ENCODE data around the gene NAV2. TPM values are rescaled to one million over a fixed set of nuclear protein-coding genes. Genes with fewer than 3 reads are reported as not detected.

NAV2 gene
- total RNA-seq, 1 donor from 2014 or later, result 11.1 TPM

DNA sequence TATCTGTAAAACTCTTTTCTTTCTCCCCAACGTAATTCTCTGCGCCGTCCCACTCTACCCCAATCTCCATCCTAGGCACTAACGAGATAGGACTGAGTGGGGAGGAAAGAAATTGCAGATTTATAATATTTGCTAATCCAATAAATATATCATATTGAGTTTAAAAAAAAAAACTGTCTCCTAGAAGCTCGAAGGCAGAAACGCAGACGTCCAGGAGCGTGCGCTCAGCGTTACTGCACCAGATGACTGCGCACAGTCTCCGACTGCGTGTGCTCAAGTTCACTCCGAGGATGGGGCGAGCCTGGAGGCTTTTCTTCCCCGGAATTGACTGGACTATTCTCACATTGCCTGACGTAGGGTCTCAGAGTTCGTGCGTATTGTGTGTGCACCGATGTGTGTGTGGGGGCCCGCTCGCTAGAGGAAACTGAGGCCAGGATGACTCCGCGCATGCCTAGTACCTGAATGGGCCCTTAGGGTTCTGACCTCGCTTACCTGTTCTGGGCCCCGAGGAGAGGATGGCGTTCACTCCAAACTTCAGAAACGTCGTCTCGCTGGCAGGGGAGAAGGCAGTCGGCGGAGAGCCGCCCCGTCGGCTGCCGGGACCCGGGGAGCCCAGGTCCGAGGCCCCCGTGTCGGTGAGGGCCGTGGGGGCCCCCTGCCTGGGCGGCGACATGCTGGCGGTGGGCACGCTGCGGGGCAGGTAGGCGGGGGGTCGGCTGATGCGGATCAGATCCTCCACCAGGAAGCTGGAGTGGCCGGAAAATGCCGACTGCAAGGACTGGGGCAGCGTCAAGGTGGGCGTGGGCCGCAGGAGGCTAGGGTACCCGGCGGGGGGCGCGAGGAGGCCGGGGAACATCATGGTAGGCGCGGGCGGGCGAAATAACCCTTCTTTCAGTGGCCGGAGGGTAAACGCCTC is 447.1 kb downstream of the NAV2 start:
- TF ChIP-seq, protein P1, sequence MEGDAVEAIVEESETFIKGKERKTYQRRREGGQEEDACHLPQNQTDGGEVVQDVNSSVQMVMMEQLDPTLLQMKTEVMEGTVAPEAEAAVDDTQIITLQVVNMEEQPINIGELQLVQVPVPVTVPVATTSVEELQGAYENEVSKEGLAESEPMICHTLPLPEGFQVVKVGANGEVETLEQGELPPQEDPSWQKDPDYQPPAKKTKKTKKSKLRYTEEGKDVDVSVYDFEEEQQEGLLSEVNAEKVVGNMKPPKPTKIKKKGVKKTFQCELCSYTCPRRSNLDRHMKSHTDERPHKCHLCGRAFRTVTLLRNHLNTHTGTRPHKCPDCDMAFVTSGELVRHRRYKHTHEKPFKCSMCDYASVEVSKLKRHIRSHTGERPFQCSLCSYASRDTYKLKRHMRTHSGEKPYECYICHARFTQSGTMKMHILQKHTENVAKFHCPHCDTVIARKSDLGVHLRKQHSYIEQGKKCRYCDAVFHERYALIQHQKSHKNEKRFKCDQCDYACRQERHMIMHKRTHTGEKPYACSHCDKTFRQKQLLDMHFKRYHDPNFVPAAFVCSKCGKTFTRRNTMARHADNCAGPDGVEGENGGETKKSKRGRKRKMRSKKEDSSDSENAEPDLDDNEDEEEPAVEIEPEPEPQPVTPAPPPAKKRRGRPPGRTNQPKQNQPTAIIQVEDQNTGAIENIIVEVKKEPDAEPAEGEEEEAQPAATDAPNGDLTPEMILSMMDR (IDR thresholded peaks at IDR 0.05; ENCODE audit: insufficient read depth, low read length, severe bottlenecking), result no peak
- Histone ChIP-seq H3K27me3 (ENCODE audit: control insufficient read depth, insufficient read depth, low read length) (peaks cover 76% of the 10 kb centered on the region), H3K4me3 (ENCODE audit: low read depth, low read length) (no peak overlapping the region), H3K36me3 (ENCODE audit: control insufficient read depth, insufficient read depth, low read length) (no peaks in the 10 kb centered on the region)
- FAIRE-seq (no peak), DNase-seq (ENCODE audit: low read depth) (no peak)

DNA sequence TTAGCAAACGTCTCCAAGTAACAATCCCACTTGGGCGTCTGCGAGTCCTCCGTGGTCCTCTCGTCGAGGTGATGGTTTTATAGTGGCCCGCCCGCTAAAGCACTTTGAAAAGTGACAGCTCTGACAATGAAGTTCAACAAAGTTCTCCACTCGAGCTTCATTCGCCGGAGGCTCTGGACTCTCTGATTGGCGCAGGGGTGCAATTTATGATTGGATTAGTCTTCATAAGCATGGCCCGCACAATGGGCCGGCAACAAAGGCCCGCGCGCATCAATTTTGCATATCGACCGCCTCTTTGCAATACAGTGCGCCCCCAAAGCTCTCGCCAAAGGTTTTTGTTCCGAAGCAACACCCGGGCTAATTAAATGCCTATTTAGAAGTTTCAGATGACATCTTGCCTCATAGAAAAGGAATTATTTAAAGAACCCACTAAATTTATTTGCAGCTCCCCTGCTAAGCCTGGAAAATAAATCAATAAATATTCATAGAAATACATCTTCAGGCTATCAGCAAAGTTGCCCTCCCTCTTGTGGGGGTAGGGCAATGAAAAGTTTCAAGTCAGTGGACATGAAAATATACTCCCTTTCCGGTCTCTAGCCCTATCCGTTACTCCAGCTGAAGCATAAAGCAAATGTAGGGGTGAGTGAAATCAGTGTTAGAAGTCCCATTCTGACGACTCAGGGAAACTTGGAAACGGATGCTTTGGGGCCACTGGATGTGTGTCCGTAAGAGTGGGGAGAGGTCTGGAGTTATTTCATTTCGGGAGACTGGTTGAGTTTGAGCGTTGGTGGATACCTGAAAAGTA is 448.0 kb downstream of the NAV2 start, which contains the start of gene DBX1:
Gene DBX1 (minus strand): TSS at position 51 of the 805 bp plus-strand sequence. CDS start 151 bp downstream, outside the sequence.
- TF ChIP-seq, protein P1 (IDR thresholded peaks at IDR 0.05; ENCODE audit: insufficient read depth, low read length, severe bottlenecking), result no peak
- peaks cover 78% of the 10 kb centered on the region for H3K27me3 ChIP-seq (ENCODE audit: control insufficient read depth, insufficient read depth, low read length)
- no peaks in the 10 kb centered on the region for H3K36me3 ChIP-seq (ENCODE audit: control insufficient read depth, insufficient read depth, low read length)
- FAIRE-seq (no peak), DNase-seq (ENCODE audit: low read depth) (no peak)
- no peak within 1 kb of the TSS for H3K4me3 ChIP-seq (ENCODE audit: low read depth, low read length)

DNA sequence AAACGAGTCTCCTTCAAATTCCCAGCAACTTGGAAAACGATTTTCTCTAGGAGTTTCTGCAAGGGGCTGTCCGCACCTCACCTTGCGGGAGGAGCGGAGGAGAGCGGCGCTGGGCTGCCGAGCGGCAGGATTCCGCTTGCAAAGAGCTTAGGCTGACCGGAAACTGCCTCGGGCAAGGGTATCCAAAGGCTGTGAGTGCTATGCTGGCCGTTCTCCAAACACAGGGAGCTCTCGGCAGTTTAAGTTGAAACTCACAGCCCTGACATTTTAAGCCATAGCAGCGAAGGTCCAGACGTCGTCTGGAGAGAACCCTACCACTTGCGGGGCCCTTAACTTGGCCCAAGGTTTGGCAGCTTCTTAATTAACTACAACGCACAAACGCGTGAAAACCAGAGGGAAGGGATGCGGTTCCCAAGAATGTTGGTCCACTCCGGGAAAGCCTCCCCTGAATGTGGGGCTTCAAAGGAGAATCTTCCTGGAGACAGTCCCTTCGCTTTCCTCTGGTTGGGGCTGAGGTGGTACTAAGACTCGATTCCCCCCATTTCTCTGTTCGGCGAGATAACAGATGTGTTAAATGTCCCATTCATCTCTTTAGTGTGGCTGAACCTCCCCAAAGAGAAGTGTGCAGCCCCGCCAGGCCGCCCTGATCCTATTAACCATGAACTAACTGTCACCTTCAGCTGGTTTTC is 448.7 kb downstream of the NAV2 start:
- Histone ChIP-seq H3K36me3 (ENCODE audit: control insufficient read depth, insufficient read depth, low read length) (no peaks in the 10 kb centered on the region), H3K4me3 (ENCODE audit: low read depth, low read length) (no peak overlapping the region), H3K27me3 (ENCODE audit: control insufficient read depth, insufficient read depth, low read length) (peaks cover 71% of the 10 kb centered on the region)
- TF ChIP-seq, protein P1 (IDR thresholded peaks at IDR 0.05; ENCODE audit: insufficient read depth, low read length, severe bottlenecking), result no peak
- DNase-seq (ENCODE audit: low read depth) (no peak), FAIRE-seq (no peak)

DNA sequence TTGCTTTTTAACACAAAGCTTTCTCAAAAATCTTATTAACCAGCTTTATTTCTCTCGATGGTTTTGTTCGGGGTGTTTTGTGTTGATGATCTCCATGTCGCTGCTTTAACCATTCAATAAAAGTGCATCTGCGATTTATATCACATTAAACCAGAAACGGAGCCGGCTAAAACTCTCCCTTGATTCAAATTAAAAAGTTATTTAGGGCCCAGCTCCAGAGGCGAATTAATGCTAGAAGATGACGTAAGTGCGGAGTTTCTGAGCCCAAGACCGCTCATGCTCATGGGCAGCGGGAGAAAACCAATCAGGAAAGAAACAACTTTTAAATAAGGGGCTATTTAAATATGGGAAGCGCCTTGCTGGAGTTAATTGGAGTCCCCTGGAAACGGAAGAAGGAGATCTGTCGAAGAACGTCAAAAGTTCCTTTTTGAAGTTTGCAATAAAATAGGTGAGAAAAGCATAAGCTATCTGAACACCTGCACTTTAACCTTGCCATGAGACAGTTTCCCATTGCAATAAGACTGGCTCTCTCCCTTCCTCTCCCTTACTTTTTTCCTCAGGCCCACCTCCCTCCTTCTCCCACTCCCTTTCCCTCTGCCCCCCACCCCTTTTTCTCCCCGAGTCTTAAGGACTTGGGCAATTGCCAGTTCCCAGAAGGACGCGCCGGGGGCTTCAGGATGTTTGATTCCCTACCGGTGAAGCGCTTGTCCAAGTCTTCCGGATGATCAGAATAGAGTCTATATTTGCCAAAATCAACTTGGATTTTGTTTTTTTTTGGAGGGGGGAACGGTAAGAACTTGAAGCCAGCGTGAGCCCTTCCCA is 449.5 kb downstream of the NAV2 start:
- TF ChIP-seq, protein P1 (IDR thresholded peaks at IDR 0.05; ENCODE audit: insufficient read depth, low read length, severe bottlenecking), result no peak
- H3K27me3 ChIP-seq (ENCODE audit: control insufficient read depth, insufficient read depth, low read length), result peaks cover 64% of the 10 kb centered on the region
- no peak for DNase-seq (ENCODE audit: low read depth)
- H3K36me3 ChIP-seq (ENCODE audit: control insufficient read depth, insufficient read depth, low read length), result no peaks in the 10 kb centered on the region
- H3K4me3 ChIP-seq (ENCODE audit: low read depth, low read length), result no peak overlapping the region
- FAIRE-seq, result no peak

All from bronchial epithelial cell (primary cell).